Trophoblast cell (in vitro differentiated cells and primary cell): ENCODE results near the gene DRAXIN. TPM values are rescaled to one million over a fixed set of nuclear protein-coding genes. Genes with fewer than 3 reads are reported as not detected.
"Not testable (repeated sequence)": the region's sequence is repeated elsewhere in the genome, so short reads cannot be mapped to it uniquely, and the experiment has no call there.

Source experiments
- DNase-seq, 2 donors: peaks; one replicate each; pipeline ENCODE4 v3.0.0-alpha.2; 2016
- H2AFZ ChIP-seq: 2 replicates; pipeline ENCODE4 v1.6.1; 2013; ENCODE audit warnings: low read length, moderate library complexity, mild to moderate bottlenecking; ENCODE audit not compliant: insufficient read depth, poor library complexity
- H2AK5ac ChIP-seq: 2 replicates; pipeline ENCODE4 v1.6.1; 2013; ENCODE audit warnings: mild to moderate bottlenecking, low read length
- H2BK120ac ChIP-seq: 2 replicates; pipeline ENCODE4 v1.6.1; 2013; ENCODE audit warnings: low read length, mild to moderate bottlenecking, moderate library complexity; ENCODE audit not compliant: insufficient read depth, poor library complexity
- H2BK12ac ChIP-seq: 2 replicates; pipeline ENCODE4 v1.6.1; 2013; ENCODE audit warnings: mild to moderate bottlenecking, low read length, moderate library complexity
- H2BK5ac ChIP-seq: 2 replicates; pipeline ENCODE4 v1.6.1; 2013; ENCODE audit warnings: low read length, low read depth, moderate library complexity, mild to moderate bottlenecking; ENCODE audit not compliant: poor library complexity
- H3K14ac ChIP-seq: 2 replicates; pipeline ENCODE4 v1.6.1; 2013; ENCODE audit warnings: mild to moderate bottlenecking, low read length
- H3K18ac ChIP-seq: 2 replicates; pipeline ENCODE4 v1.6.1; 2013; ENCODE audit warnings: mild to moderate bottlenecking, low read length
- H3K23ac ChIP-seq: 2 replicates; pipeline ENCODE4 v1.6.1; 2013; ENCODE audit warnings: low read length
- H3K27ac ChIP-seq: 2 replicates; pipeline ENCODE4 v1.5.1; 2013; ENCODE audit warnings: low read depth, mild to moderate bottlenecking, inconsistent platforms, low read length, moderate library complexity
- H3K27me3 ChIP-seq: 2 replicates; pipeline ENCODE4 v1.6.1; 2013; ENCODE audit warnings: inconsistent platforms, mild to moderate bottlenecking, low read length, moderate library complexity; ENCODE audit not compliant: insufficient read depth
- H3K36me3 ChIP-seq, 2 experiments: 1 replicate in 1 of 2; 2 replicates in 1 of 2; pipeline ENCODE4 v1.6.1; 2013; ENCODE audit warnings: low read length in 2 of 2, mild to moderate bottlenecking in 2 of 2, moderate library complexity in 1 of 2; ENCODE audit not compliant: insufficient read depth in 2 of 2, control insufficient read depth in 1 of 2
- H3K4ac ChIP-seq: 2 replicates; pipeline ENCODE4 v1.6.1; 2013; ENCODE audit warnings: low read depth, mild to moderate bottlenecking, low read length, moderate library complexity
- H3K4me1 ChIP-seq, 2 experiments: 1 replicate in 1 of 2; 2 replicates in 1 of 2; pipeline ENCODE4 v1.6.1; 2013; ENCODE audit warnings: low read length in 2 of 2, mild to moderate bottlenecking in 2 of 2, moderate library complexity in 1 of 2; ENCODE audit not compliant: insufficient read depth in 2 of 2, control insufficient read depth in 1 of 2
- H3K4me2 ChIP-seq: 2 replicates; pipeline ENCODE4 v1.6.1; 2013; ENCODE audit warnings: inconsistent platforms, mild to moderate bottlenecking, low read length, moderate library complexity
- H3K4me3 ChIP-seq: 2 replicates; pipeline ENCODE4 v1.5.1; 2013; ENCODE audit warnings: mild to moderate bottlenecking, low read depth, low read length, inconsistent platforms
- H3K79me1 ChIP-seq: one replicate; pipeline ENCODE4 v1.6.1; 2013; ENCODE audit warnings: low read length
- H3K79me2 ChIP-seq: 2 replicates; pipeline ENCODE4 v1.6.1; 2013; ENCODE audit warnings: low read length, mild to moderate bottlenecking; ENCODE audit not compliant: control insufficient read depth, insufficient read depth, poor library complexity
- H3K9ac ChIP-seq: 2 replicates; pipeline ENCODE4 v1.6.1; 2013; ENCODE audit warnings: mild to moderate bottlenecking, low read length
- H3K9me3 ChIP-seq: 2 replicates; pipeline ENCODE4 v1.6.1; 2013; ENCODE audit warnings: low read depth, mild to moderate bottlenecking, control low read depth, inconsistent platforms, low read length; ENCODE audit not compliant: insufficient read depth
- H4K12ac ChIP-seq: 2 replicates; pipeline ENCODE4 v1.6.1; 2013; ENCODE audit warnings: low read depth, mild to moderate bottlenecking, low read length, moderate library complexity
- H4K8ac ChIP-seq: 2 replicates; pipeline ENCODE4 v1.6.1; 2013; ENCODE audit warnings: low read depth, mild to moderate bottlenecking, low read length, moderate library complexity
- H4K91ac ChIP-seq: one replicate; pipeline ENCODE4 v1.6.1; 2013; ENCODE audit warnings: low read depth, mild to moderate bottlenecking, low read length, moderate library complexity
- WGBS: extraction: QIAGEN DNeasy Blood & Tissue Kit; methylation state at CpG from one replicate; pipeline ENCODE4 v1.1.7; 2013; ENCODE audit warnings: missing lambda C conversion rate; ENCODE audit not compliant: insufficient read length, insufficient coverage; ENCODE audit errors: extremely low coverage; 5-methylcytosine and 5-hydroxymethylcytosine counted together
- polyA plus RNA-seq: library from polyadenylated mRNA; stranded (reverse); fragments of 200-250 nt; gene quantifications from 2 replicates; pipeline ENCODE4 v1.2.3, GENCODE V29; 2013

The DRAXIN gene
- polyA plus RNA-seq, result 0.85 and 0.89 TPM in 2 replicates

DNA sequence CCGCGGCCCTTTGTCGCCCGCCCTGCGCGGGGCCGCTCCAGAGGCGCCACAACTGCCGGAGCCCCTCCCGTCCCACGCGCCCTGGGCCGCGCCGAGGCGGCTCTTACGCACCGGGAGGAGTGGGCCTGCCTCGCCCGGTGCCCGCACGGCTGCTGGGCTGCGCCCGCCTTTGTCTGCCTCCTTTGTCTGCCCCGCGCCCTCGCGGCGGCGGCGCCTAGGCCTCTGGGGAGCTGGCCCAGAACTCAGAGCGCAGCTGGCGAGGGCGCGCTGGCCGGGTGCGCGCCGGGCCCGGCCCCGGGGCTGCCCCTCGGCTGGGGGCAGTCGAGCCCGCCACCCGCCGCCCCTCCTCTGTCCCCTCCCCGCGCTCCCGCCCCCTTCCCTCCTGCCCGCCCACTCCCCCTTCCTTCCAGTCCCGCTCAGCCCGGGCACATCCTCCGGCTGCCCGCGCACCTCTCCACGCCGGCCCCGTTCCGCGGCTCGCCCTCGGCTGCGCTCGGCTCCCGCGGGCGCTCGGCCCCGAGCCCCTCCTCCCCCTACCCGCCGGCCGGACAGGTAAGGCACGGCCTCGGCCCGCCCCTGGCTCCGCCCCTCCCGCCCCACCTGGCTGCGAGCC lies at the start of gene DRAXIN:
Gene DRAXIN, plus strand, starts transcription at position 409 of the 613 bp plus-strand sequence. CDS start 14,549 bp downstream, outside the sequence.
- Histone ChIP-seq H2BK120ac (peak within 1 kb of the TSS; percentile 80), H3K14ac (peak within 1 kb of the TSS; percentile 39), H3K79me1 (peaks cover 4% of the 10 kb centered on the region), H3K9ac (peak within 1 kb of the TSS; percentile 87), H2BK12ac (no peak within 1 kb of the TSS), H2AK5ac (no peak within 1 kb of the TSS), H3K18ac (peak within 1 kb of the TSS; percentile 72), H3K27ac (no peak within 1 kb of the TSS), H3K4me2 (peak within 1 kb of the TSS; percentile 94), H4K91ac (peak within 1 kb of the TSS; percentile 84), H3K4me3 (peak within 1 kb of the TSS; percentile 84), H3K4me1 (peaks cover 3 to 9% of the 10 kb centered on the region in 2 experiments), H2AFZ (peak within 1 kb of the TSS; percentile 90), H3K79me2 (peaks cover 3% of the 10 kb centered on the region), H3K23ac (no peak within 1 kb of the TSS), H3K27me3 (peaks cover 31% of the 10 kb centered on the region), H4K8ac (peak within 1 kb of the TSS; percentile 85), H3K9me3 (no peaks in the 10 kb centered on the region), H3K4ac (peak within 1 kb of the TSS; percentile 59), H3K36me3 (no peaks in the 10 kb centered on the region), H2BK5ac (no peak within 1 kb of the TSS), H4K12ac (peak within 1 kb of the TSS; percentile 76)
- DNase-seq, result peak in 1 of 2 donors; percentile 26
- no CpG with 5 or more reads among the region's 78 CpGs for WGBS

DNA sequence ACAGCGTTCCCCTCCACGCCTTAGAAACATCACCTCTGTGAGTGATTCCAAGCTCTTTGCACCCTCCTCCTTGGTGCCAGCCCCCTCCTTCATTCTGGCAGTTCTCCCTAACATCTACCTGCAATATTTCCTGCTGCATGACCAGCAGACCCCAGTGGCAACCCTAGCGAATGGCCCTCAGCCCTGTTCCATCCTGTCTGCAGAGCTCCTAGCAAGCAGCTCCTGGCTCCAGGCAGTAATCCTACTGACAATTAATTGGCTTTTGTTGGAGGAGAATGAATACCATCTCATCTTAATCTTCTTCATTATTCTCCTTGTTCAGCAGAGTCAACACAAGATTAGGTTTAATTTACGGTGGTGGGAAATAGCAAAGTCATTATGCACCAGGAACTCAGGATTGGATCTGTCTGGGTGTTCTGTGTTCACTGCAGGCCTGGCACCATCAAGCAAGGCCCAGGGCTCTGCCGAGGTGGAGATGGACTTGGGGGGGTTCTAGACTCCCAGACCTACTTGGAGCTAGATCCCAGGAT lies 49.7 kb upstream of the DRAXIN start:
- H3K9me3 ChIP-seq, result no peaks in the 10 kb centered on the region
- no peaks in the 10 kb centered on the region for H3K27me3 ChIP-seq
- H3K4me1 ChIP-seq, result no peaks in the 10 kb centered on the region
- H3K4ac ChIP-seq, result no peak overlapping the region
- H3K36me3 ChIP-seq, result no peaks in the 10 kb centered on the region
- H2BK12ac ChIP-seq, result no peak overlapping the region
- WGBS, result no CpG with 5 or more reads among the region's 5 CpGs
- H4K12ac ChIP-seq, result no peak overlapping the region
- H4K8ac ChIP-seq, result no peak overlapping the region
- H3K79me1 ChIP-seq, result no peaks in the 10 kb centered on the region
- no peak overlapping the region for H3K23ac ChIP-seq
- no peak overlapping the region for H3K9ac ChIP-seq
- H2AFZ ChIP-seq, result no peak overlapping the region
- H3K4me2 ChIP-seq, result no peak overlapping the region
- no peak for DNase-seq
- H4K91ac ChIP-seq, result no peak overlapping the region
- no peak overlapping the region for H2AK5ac ChIP-seq
- H2BK5ac ChIP-seq, result no peak overlapping the region
- H3K27ac ChIP-seq, result no peak overlapping the region
- no peak overlapping the region for H3K4me3 ChIP-seq
- no peaks in the 10 kb centered on the region for H3K79me2 ChIP-seq
- no peak overlapping the region for H3K18ac ChIP-seq
- no peak overlapping the region for H2BK120ac ChIP-seq
- H3K14ac ChIP-seq, result no peak overlapping the region

DNA sequence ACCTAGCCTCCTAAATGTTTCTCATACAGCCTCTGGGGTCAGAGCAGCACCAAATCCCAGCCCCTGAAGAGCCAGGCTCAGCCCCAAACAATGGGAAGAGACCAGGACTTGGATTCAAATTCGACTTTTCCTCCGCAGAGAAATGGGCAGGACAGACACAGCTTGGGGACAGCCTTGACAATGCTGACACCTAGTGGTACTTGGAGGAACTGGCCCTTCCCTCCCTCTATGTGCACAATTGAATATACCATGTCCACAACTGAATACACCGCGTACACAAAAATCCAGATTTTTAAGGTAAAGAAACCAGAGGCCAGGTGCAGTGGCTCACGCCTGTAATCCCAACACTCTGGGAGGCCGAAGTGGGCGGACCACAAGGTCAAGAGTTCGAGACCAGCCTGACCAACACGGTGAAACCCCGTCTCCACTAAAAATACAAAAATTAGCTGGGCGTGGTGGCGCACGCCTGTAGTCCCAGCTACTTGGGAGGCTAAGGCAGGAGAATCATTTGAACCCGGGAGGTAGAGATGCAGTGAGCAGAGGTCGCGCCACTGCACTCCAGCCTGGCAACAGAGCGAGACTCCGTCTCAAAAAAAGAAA lies 49.0 kb upstream of the DRAXIN start:
- not testable (repeated sequence) for H2AFZ ChIP-seq, H3K36me3 ChIP-seq, H3K4me3 ChIP-seq, H3K79me1 ChIP-seq, H2BK120ac ChIP-seq, H3K27me3 ChIP-seq, H3K14ac ChIP-seq, H4K12ac ChIP-seq, H3K27ac ChIP-seq, H3K23ac ChIP-seq, H4K91ac ChIP-seq, H2AK5ac ChIP-seq, H3K4ac ChIP-seq, H3K4me2 ChIP-seq, H2BK5ac ChIP-seq, H3K9me3 ChIP-seq, H3K18ac ChIP-seq, H3K79me2 ChIP-seq, H2BK12ac ChIP-seq, H4K8ac ChIP-seq, H3K9ac ChIP-seq, H3K4me1 ChIP-seq
- peak; percentile 49 to 85 for DNase-seq
- WGBS, result no CpG with 5 or more reads among the region's 18 CpGs

- WGBS, result no CpG with 5 or more reads among the region's 5 CpGs
- no peak overlapping the region for H2AFZ ChIP-seq
- H3K9ac ChIP-seq, result no peak overlapping the region
- no peak overlapping the region for H2BK5ac ChIP-seq
- no peak overlapping the region for H3K4ac ChIP-seq
- H3K79me1 ChIP-seq, result no peaks in the 10 kb centered on the region
- no peaks in the 10 kb centered on the region for H3K79me2 ChIP-seq
- no peak overlapping the region for H2AK5ac ChIP-seq
- peak; percentile 14 to 18 for DNase-seq
- H2BK12ac ChIP-seq, result no peak overlapping the region
- no peaks in the 10 kb centered on the region for H3K9me3 ChIP-seq
- no peak overlapping the region for H4K91ac ChIP-seq
- no peaks in the 10 kb centered on the region for H3K4me1 ChIP-seq
- no peaks in the 10 kb centered on the region for H3K36me3 ChIP-seq
- H3K18ac ChIP-seq, result no peak overlapping the region
- H4K12ac ChIP-seq, result no peak overlapping the region
- no peak overlapping the region for H3K4me2 ChIP-seq
- no peak overlapping the region for H3K27ac ChIP-seq
- H3K14ac ChIP-seq, result no peak overlapping the region
- H3K27me3 ChIP-seq, result no peaks in the 10 kb centered on the region
- no peak overlapping the region for H3K23ac ChIP-seq
- no peak overlapping the region for H3K4me3 ChIP-seq
- no peak overlapping the region for H2BK120ac ChIP-seq
- H4K8ac ChIP-seq, result no peak overlapping the region
These were observed 47.7 kb upstream of the DRAXIN start for GRCh38 chr1:11643782-11644181.
